MM.1S (cell line): Measurements from ENCODE around the gene ADGRG2.

Experiments
- DNase-seq: peaks from one replicate; pipeline ENCODE4 v3.0.0-alpha.2; 2015
- H2AFZ ChIP-seq: fragments of 300-600 bp; sonication (generic); 2 replicates; pipeline ENCODE4 v1.6.0; 2016; ENCODE audit warnings: antibody characterized with exemption, low read length
- H3F3A ChIP-seq: fragments of 300-600 bp; sonication (generic); 2 replicates; pipeline ENCODE4 v1.6.1; 2016; ENCODE audit warnings: mild to moderate bottlenecking, antibody characterized with exemption, low read length, moderate library complexity, mixed read lengths; ENCODE audit not compliant: insufficient read depth
- H3K27ac ChIP-seq: fragments of 300-600 bp; sonication (generic); 2 replicates; pipeline ENCODE4 v1.5.1; 2016; ENCODE audit warnings: mild to moderate bottlenecking, low read length
- H3K27me3 ChIP-seq: fragments of 300-600 bp; sonication (generic); replicated peaks from 2 replicates; pipeline ENCODE4 v1.6.0; 2016; ENCODE audit warnings: low read length; ENCODE audit not compliant: insufficient read depth
- H3K36me3 ChIP-seq: fragments of 300-600 bp; sonication (generic); replicated peaks from 2 replicates; pipeline ENCODE4 v1.6.1; 2016; ENCODE audit warnings: mild to moderate bottlenecking, low read length, mixed read lengths; ENCODE audit not compliant: insufficient read depth
- H3K4me1 ChIP-seq: fragments of 300-600 bp; sonication (generic); 2 replicates; pipeline ENCODE4 v1.6.1; 2016; ENCODE audit warnings: low read length, mixed read lengths
- H3K4me2 ChIP-seq: fragments of 300-600 bp; sonication (generic); 2 replicates; pipeline ENCODE4 v1.6.0; 2016; ENCODE audit warnings: low read depth, low read length
- H3K4me3 ChIP-seq: fragments of 300-600 bp; sonication (generic); 2 replicates; pipeline ENCODE4 v1.5.1; 2016; ENCODE audit warnings: low read length, mixed read lengths
- H3K79me2 ChIP-seq: fragments of 300-600 bp; sonication (generic); 2 replicates; pipeline ENCODE4 v1.6.1; 2016; ENCODE audit warnings: mixed run types, low read length, mixed read lengths
- H3K9ac ChIP-seq: fragments of 300-600 bp; sonication (generic); 2 replicates; pipeline ENCODE4 v1.6.1; 2016; ENCODE audit warnings: low read length, mixed read lengths
- H3K9me2 ChIP-seq: fragments of 300-600 bp; sonication (generic); replicated peaks from 2 replicates; pipeline ENCODE4 v1.6.1; 2016; ENCODE audit warnings: mild to moderate bottlenecking, low read length, mixed read lengths; ENCODE audit not compliant: insufficient read depth
- H3K9me3 ChIP-seq: fragments of 300-600 bp; sonication (generic); replicated peaks from 2 replicates; pipeline ENCODE4 v1.6.1; 2016; ENCODE audit warnings: mild to moderate bottlenecking, low read length, mixed read lengths; ENCODE audit not compliant: insufficient read depth
- H4K20me1 ChIP-seq: fragments of 300-600 bp; sonication (generic); 2 replicates; pipeline ENCODE4 v1.6.1; 2016; ENCODE audit warnings: mild to moderate bottlenecking, low read length, moderate library complexity, mixed read lengths; ENCODE audit not compliant: insufficient read depth
- CTCF ChIP-seq: fragments of 300-600 bp; sonication (generic); IDR thresholded peaks from 2 replicates; pipeline ENCODE4 v1.5.1; 2016; ENCODE audit warnings: antibody characterized with exemption, low read length, mixed read lengths
- EZH2 ChIP-seq: fragments of 300-600 bp; sonication (generic); optimal IDR thresholded peaks from 2 replicates; pipeline ENCODE3; 2017; ENCODE audit warnings: low read depth, mild to moderate bottlenecking, antibody characterized with exemption, low read length, mixed read lengths
- EZH2phosphoT487 ChIP-seq: fragments of 300-600 bp; sonication (generic); IDR thresholded peaks from 2 replicates; pipeline ENCODE4 v1.6.1; 2018; ENCODE audit warnings: antibody characterized with exemption, low read length

The ADGRG2 gene

DNA sequence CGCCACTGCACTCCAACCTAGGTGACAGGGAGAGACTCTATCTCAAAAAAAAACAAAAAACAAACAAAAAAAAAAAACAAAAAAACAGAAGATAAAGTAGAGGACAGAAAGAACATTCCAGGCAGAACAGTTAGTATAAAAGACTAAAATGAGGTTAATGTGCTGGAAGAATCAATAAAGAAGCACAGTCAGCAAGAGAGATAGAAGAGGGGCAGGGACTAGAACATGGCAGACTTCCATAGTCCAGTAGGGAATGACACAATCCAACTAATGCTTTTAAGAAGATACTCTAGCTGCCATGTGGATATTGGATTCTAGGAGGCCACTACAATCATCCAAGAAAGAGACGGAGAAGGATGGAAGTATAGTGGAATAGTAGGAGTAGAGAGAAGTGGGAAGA lies 11.6 kb downstream of the ADGRG2 start:
- Histone ChIP-seq H3F3A (no peaks in the 10 kb centered on the region), H3K27ac (no peak overlapping the region), H2AFZ (no peak overlapping the region), H3K4me3 (no peak overlapping the region), H3K36me3 (no peaks in the 10 kb centered on the region), H4K20me1 (no peaks in the 10 kb centered on the region), H3K4me1 (no peaks in the 10 kb centered on the region), H3K9me2 (no peaks in the 10 kb centered on the region), H3K79me2 (no peaks in the 10 kb centered on the region), H3K9ac (no peak overlapping the region), H3K4me2 (no peak overlapping the region), H3K27me3 (no peaks in the 10 kb centered on the region), H3K9me3 (no peaks in the 10 kb centered on the region)
- no peak for TF ChIP-seq EZH2
- no peak for TF ChIP-seq EZH2phosphoT487
- TF ChIP-seq CTCF = no peak
- no peak for DNase-seq

GRCh38 chrX:19107035-19107434 lies 15.2 kb downstream of the ADGRG2 start:
- Histone ChIP-seq H3K9me3 (no peaks in the 10 kb centered on the region), H3K9ac (no peak overlapping the region), H3K4me2 (no peak overlapping the region), H3K4me1 (no peaks in the 10 kb centered on the region), H3K27me3 (no peaks in the 10 kb centered on the region), H3K36me3 (no peaks in the 10 kb centered on the region), H3K4me3 (no peak overlapping the region), H3F3A (no peaks in the 10 kb centered on the region), H3K27ac (no peak overlapping the region), H4K20me1 (no peaks in the 10 kb centered on the region), H3K9me2 (no peaks in the 10 kb centered on the region), H2AFZ (no peak overlapping the region), H3K79me2 (no peaks in the 10 kb centered on the region)
- TF ChIP-seq EZH2phosphoT487 (no peak), EZH2 (no peak), CTCF (no peak)
- DNase-seq = no peak

- Histone ChIP-seq H3K27me3 (no peaks in the 10 kb centered on the region), H3K79me2 (no peaks in the 10 kb centered on the region), H4K20me1 (no peaks in the 10 kb centered on the region), H3K4me1 (no peaks in the 10 kb centered on the region), H2AFZ (no peak overlapping the region), H3K36me3 (no peaks in the 10 kb centered on the region), H3K4me2 (no peak overlapping the region), H3K4me3 (no peak overlapping the region), H3K9me2 (no peaks in the 10 kb centered on the region), H3K27ac (no peak overlapping the region), H3K9ac (no peak overlapping the region), H3K9me3 (no peaks in the 10 kb centered on the region), H3F3A (no peaks in the 10 kb centered on the region)
- TF ChIP-seq EZH2 (no peak), EZH2phosphoT487 (no peak), CTCF (no peak)
- DNase-seq = no peak
Observed at GRCh38 chrX:19100586-19100985, 21.7 kb downstream of the ADGRG2 start.
